ENCODE results near the gene SPTBN1. TPM values are rescaled to one million over a fixed set of nuclear protein-coding genes. Genes with fewer than 3 reads are reported as not detected.

Gene SPTBN1
- total and polyA plus RNA-seq, 2 experiments from 2014 or later, result 58.1 to 204 TPM

DNA sequence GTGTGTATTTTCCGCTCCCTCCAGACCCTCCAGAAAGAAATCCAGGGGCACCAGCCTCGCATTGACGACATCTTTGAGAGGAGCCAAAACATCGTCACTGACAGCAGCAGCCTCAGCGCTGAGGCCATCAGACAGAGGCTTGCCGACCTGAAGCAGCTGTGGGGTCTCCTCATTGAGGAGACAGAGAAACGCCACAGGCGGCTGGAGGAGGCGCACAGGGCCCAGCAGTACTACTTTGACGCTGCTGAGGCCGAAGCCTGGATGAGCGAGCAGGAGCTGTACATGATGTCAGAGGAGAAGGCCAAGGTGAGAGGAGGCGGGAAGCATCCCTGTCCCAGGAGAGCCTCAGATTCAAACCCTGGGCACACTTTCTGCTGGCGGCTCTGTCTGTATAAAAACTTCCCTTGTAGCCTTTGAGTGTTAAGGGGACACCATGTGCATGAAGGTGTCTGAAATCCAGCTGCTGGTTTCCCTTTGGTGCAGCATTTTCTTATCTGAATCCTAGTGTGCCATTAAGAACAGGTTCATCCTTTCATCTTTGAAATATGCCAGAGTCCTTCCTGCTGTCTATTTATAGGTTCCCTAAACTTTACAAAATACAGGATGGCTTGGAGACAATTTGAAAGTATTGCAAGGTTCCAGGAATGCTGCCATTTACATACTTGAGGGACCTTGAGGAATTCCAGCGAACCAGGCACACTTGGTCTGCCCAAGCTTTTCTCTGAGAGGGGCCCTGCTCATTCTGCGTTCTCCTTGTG lies 190.2 kb downstream of the SPTBN1 start:
- Histone ChIP-seq H3F3A (replicated peaks; ENCODE audit: low read depth) (no peaks in the 10 kb centered on the region), H3K36me3 (ENCODE audit: insufficient read depth) (peaks cover 76% of the 10 kb centered on the region), H3K4me1 (ENCODE audit: insufficient read depth) (no peaks in the 10 kb centered on the region), H3K27ac (ENCODE audit: low read depth) (no peak overlapping the region), H3K4me3 (no peak overlapping the region), H2AFZ (no peak overlapping the region), H4K20me1 (replicated peaks; ENCODE audit: insufficient read depth) (peaks cover 6% of the 10 kb centered on the region; the same call in 1 of the 2 replicates), H3K27me3 (ENCODE audit: insufficient read depth) (no peaks in the 10 kb centered on the region), H3K9me2 (ENCODE audit: insufficient read depth) (no peaks in the 10 kb centered on the region), H3K4me2 (no peak overlapping the region), H3K79me2 (replicated peaks; ENCODE audit: insufficient read depth) (no peaks in the 10 kb centered on the region)
- Mint-ChIP-seq H3K27ac (no peak overlapping the region), H3K4me3 (no peak overlapping the region), H3K4me1 (no peaks in the 10 kb centered on the region; the same call in 2 of the 3 replicates), H3K9me3 (no peaks in the 10 kb centered on the region), H3K27me3 (ENCODE audit: insufficient read depth, low read depth, poor library complexity) (peaks cover 7% of the 10 kb centered on the region), H3K36me3 (ENCODE audit: low read depth) (peaks cover 94% of the 10 kb centered on the region)
- TF ChIP-seq, protein P1, sequence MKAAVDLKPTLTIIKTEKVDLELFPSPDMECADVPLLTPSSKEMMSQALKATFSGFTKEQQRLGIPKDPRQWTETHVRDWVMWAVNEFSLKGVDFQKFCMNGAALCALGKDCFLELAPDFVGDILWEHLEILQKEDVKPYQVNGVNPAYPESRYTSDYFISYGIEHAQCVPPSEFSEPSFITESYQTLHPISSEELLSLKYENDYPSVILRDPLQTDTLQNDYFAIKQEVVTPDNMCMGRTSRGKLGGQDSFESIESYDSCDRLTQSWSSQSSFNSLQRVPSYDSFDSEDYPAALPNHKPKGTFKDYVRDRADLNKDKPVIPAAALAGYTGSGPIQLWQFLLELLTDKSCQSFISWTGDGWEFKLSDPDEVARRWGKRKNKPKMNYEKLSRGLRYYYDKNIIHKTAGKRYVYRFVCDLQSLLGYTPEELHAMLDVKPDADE (IDR thresholded peaks at IDR 0.05), result no peak
- TF ChIP-seq EZH2phosphoT487 (IDR thresholded peaks at IDR 0.05; ENCODE audit: unreplicated experiment), result no peak
- TF ChIP-seq, protein P2, sequence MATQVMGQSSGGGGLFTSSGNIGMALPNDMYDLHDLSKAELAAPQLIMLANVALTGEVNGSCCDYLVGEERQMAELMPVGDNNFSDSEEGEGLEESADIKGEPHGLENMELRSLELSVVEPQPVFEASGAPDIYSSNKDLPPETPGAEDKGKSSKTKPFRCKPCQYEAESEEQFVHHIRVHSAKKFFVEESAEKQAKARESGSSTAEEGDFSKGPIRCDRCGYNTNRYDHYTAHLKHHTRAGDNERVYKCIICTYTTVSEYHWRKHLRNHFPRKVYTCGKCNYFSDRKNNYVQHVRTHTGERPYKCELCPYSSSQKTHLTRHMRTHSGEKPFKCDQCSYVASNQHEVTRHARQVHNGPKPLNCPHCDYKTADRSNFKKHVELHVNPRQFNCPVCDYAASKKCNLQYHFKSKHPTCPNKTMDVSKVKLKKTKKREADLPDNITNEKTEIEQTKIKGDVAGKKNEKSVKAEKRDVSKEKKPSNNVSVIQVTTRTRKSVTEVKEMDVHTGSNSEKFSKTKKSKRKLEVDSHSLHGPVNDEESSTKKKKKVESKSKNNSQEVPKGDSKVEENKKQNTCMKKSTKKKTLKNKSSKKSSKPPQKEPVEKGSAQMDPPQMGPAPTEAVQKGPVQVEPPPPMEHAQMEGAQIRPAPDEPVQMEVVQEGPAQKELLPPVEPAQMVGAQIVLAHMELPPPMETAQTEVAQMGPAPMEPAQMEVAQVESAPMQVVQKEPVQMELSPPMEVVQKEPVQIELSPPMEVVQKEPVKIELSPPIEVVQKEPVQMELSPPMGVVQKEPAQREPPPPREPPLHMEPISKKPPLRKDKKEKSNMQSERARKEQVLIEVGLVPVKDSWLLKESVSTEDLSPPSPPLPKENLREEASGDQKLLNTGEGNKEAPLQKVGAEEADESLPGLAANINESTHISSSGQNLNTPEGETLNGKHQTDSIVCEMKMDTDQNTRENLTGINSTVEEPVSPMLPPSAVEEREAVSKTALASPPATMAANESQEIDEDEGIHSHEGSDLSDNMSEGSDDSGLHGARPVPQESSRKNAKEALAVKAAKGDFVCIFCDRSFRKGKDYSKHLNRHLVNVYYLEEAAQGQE (IDR thresholded peaks at IDR 0.05; ENCODE audit: unreplicated experiment), result no peak
- no peak for TF ChIP-seq EZH2 (IDR thresholded peaks at IDR 0.05; ENCODE audit: low read depth, unreplicated experiment)
- TF ChIP-seq ZNF114 (CRISPR knock-in tag; IDR thresholded peaks at IDR 0.05), result no peak
- no peak for TF ChIP-seq STAT1 (IDR thresholded peaks at IDR 0.05; ENCODE audit: unreplicated experiment)
- TF ChIP-seq, protein P3, sequence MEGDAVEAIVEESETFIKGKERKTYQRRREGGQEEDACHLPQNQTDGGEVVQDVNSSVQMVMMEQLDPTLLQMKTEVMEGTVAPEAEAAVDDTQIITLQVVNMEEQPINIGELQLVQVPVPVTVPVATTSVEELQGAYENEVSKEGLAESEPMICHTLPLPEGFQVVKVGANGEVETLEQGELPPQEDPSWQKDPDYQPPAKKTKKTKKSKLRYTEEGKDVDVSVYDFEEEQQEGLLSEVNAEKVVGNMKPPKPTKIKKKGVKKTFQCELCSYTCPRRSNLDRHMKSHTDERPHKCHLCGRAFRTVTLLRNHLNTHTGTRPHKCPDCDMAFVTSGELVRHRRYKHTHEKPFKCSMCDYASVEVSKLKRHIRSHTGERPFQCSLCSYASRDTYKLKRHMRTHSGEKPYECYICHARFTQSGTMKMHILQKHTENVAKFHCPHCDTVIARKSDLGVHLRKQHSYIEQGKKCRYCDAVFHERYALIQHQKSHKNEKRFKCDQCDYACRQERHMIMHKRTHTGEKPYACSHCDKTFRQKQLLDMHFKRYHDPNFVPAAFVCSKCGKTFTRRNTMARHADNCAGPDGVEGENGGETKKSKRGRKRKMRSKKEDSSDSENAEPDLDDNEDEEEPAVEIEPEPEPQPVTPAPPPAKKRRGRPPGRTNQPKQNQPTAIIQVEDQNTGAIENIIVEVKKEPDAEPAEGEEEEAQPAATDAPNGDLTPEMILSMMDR (conservative IDR thresholded peaks at IDR 0.05; ENCODE audit: low read depth in 2 of 2), result no peak
- no peak for TF ChIP-seq POLR2AphosphoS5 (IDR thresholded peaks at IDR 0.05; ENCODE audit: low read depth)
- TF ChIP-seq, protein P4, sequence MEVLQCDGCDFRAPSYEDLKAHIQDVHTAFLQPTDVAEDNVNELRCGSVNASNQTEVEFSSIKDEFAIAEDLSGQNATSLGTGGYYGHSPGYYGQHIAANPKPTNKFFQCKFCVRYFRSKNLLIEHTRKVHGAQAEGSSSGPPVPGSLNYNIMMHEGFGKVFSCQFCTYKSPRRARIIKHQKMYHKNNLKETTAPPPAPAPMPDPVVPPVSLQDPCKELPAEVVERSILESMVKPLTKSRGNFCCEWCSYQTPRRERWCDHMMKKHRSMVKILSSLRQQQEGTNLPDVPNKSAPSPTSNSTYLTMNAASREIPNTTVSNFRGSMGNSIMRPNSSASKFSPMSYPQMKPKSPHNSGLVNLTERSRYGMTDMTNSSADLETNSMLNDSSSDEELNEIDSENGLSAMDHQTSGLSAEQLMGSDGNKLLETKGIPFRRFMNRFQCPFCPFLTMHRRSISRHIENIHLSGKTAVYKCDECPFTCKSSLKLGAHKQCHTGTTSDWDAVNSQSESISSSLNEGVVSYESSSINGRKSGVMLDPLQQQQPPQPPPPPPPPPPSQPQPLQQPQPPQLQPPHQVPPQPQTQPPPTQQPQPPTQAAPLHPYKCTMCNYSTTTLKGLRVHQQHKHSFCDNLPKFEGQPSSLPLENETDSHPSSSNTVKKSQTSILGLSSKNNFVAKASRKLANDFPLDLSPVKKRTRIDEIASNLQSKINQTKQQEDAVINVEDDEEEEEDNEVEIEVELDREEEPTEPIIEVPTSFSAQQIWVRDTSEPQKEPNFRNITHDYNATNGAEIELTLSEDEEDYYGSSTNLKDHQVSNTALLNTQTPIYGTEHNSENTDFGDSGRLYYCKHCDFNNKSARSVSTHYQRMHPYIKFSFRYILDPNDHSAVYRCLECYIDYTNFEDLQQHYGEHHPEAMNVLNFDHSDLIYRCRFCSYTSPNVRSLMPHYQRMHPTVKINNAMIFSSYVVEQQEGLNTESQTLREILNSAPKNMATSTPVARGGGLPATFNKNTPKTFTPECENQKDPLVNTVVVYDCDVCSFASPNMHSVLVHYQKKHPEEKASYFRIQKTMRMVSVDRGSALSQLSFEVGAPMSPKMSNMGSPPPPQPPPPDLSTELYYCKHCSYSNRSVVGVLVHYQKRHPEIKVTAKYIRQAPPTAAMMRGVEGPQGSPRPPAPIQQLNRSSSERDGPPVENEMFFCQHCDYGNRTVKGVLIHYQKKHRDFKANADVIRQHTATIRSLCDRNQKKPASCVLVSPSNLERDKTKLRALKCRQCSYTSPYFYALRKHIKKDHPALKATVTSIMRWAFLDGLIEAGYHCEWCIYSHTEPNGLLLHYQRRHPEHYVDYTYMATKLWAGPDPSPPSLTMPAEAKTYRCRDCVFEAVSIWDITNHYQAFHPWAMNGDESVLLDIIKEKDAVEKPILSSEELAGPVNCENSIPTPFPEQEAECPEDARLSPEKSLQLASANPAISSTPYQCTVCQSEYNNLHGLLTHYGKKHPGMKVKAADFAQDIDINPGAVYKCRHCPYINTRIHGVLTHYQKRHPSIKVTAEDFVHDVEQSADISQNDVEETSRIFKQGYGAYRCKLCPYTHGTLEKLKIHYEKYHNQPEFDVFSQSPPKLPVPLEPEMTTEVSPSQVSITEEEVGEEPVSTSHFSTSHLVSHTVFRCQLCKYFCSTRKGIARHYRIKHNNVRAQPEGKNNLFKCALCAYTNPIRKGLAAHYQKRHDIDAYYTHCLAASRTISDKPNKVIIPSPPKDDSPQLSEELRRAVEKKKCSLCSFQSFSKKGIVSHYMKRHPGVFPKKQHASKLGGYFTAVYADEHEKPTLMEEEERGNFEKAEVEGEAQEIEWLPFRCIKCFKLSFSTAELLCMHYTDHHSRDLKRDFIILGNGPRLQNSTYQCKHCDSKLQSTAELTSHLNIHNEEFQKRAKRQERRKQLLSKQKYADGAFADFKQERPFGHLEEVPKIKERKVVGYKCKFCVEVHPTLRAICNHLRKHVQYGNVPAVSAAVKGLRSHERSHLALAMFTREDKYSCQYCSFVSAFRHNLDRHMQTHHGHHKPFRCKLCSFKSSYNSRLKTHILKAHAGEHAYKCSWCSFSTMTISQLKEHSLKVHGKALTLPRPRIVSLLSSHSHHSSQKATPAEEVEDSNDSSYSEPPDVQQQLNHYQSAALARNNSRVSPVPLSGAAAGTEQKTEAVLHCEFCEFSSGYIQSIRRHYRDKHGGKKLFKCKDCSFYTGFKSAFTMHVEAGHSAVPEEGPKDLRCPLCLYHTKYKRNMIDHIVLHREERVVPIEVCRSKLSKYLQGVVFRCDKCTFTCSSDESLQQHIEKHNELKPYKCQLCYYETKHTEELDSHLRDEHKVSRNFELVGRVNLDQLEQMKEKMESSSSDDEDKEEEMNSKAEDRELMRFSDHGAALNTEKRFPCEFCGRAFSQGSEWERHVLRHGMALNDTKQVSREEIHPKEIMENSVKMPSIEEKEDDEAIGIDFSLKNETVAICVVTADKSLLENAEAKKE (CRISPR knock-in tag; IDR thresholded peaks at IDR 0.05), result no peak
- TF ChIP-seq CREB1 (CRISPR knock-in tag; IDR thresholded peaks at IDR 0.05; ENCODE audit: low read depth), result no peak
- TF ChIP-seq JUNB (IDR thresholded peaks at IDR 0.05; ENCODE audit: unreplicated experiment), result no peak
- TF ChIP-seq ZNF331 (CRISPR knock-in tag; IDR thresholded peaks at IDR 0.05; ENCODE audit: low read depth), result no peak
- no peak for TF ChIP-seq NANOG (IDR thresholded peaks at IDR 0.05; ENCODE audit: borderline replicate concordance)
- DNase-seq (ENCODE audit: low spot score) (no peak), ATAC-seq (no peak)

All from GM23338 (cell line).